NCI-H187 (cell line): Measurements from ENCODE around the gene COMMD1.
"Not testable (repeated sequence)": the region's sequence is repeated elsewhere in the genome, so short reads cannot be mapped to it uniquely, and the experiment has no call there.

Experiments used
- DNase-seq, 2 experiments: peaks; one replicate each; lab custom pipeline; 2025; lab: John Stamatoyannopoulos, UW

The COMMD1 gene

DNA sequence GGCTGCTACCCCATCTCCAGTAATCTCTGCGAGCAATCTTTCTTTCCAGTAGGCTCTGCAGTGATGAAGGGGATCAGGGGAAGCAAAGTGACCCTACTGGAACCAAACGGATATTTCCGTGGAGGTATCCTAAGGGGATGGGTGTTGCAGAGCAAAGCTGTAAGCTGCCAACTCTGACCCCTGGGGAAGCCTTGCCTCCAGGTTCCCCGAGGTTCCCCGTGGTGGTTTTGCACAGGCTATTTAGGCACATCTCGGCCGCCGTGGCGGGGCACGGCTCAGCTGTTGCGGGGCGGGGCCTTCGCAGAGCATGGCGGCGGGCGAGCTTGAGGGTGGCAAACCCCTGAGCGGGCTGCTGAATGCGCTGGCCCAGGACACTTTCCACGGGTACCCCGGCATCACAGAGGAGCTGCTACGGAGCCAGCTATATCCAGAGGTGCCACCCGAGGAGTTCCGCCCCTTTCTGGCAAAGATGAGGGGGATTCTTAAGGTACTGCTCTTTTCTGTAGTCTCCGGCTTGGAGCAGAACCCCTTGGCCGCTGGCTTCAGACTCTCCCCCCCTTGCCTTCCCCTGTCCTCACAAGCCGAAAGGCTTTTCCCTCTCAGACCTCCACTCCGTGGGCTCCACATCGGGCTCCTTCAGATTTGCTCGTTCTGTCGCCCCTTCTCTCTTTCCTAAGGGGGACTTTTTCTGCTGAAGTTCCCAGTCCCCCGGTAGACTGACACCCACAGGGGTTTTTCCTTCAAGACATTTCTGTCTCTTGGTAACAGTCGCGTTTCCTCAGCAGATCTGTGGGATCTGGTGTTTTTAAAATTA is at the start of gene COMMD1:
TSS of gene COMMD1 (plus strand) at position 303 of the 814 bp plus-strand sequence. CDS start at position 308, 5 bp downstream.
- peak; percentile 72 to 75 for DNase-seq

DNA sequence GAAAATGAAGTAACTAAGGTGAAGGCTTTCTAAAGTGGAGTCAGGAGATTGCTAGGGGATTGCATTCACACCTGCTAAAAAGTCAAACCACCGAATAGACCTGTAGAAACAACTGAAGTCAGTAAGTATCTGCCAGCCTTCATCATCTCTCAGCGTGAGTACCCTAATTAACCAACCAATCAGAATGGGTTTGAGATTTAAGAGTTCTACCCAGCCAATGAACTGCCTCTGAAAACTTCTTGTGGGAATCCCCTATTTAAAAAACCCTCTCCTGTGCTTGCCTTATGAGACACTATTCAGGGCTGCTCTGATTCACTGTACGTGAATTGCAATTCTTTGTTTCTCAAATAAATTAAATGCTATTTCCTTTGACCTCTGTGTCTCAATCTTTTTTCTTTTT is 48.2 kb upstream of the COMMD1 start:
- no peak for DNase-seq

DNA sequence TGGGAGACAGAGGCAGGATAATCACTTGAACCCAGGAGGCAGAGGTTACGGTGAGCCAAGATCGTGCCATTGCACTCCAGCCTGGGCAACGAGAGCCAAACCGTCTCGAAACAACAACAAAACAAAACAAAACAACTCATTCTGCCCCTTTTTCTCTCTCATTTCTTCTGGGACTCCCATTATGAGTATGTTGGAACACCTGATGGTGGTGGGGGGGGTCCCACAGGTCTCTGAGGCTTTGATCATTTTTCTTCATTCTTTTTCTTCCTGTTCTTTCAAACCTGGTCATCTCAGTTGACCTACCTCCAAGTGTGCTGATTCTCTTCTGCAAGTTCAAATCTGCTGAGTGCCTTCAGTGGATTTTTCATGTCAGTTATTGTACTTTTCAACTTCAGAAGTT is 43.4 kb upstream of the COMMD1 start:
- no peak for DNase-seq

DNA sequence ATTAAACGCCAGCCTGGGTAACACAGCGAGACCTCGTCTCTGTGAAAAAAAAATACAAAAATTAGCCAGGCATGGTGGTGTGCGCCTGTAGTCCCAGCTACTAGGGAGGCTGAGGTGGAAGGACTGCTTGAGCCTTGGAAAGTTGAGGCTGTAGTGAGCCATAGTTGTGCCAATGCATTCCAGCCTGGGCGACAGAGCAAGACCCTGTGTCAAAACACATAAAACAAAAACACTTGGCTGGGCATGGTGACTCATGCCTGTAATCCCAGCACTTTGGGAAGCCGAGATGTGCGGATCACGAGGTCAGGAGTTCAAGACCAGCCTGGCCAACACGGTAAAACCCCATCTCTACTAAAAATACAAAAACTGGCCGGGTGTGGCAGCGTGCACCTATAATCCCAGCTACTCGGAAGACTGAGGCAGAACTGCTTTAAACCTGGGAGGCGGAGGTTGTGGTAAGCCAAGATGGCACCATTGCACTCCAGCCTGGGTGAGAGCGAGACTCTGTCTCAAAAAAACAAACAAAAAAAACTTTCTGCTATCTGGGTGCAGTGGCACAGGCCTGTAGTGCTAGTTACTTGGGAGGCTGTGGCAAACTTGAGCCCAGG is 38.9 kb upstream of the COMMD1 start:
- not testable (repeated sequence) for DNase-seq

DNA sequence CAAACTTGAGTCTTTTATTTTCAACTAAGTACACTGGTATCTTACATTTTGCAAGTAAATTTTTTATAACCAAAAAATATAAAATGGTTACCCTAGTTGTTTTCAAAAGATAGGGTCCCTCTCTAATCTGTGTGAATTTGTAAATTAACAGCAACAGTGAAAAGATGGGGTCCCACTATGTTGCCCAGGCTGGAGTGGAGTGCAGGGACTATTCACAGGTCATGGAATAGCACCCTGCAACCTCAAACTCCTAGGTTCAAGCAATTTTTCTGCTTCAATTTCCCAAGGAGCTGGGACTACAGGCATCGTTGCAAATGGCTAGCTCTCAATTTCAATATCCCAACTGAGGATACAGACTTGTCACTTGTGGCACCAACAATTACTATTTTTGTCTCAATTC is 29.1 kb upstream of the COMMD1 start:
- DNase-seq, result no peak

DNA sequence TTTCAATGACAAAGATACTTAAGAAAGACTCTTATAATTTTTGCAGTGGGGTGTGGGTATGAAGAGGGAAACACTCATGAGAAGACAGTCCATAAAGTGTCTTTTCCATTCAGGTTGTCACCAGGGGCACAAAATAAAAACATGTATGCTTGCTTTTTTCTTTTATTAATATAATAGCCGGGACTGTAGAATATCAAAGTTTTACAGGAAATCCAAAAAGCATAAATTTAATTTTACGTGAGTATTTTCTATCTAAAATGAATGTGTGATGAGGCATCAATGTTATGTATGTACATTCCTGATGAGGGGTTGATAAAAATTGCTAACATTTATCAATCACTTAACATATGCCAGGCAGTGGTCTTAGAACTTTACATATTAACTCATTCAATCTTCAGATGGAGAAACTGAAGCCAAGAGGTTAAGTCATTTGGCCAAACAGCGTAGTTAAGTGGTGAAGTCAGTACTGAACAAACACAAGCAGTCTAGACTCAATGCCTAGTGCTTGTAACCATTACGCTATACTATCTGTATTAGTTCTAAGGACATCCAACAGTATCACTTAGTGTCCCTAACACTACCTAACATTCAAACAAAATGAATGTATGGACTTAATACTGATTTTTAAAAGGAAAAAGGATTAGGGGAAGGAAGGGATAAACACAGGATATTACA is 27.8 kb upstream of the COMMD1 start:
- no peak for DNase-seq

DNA sequence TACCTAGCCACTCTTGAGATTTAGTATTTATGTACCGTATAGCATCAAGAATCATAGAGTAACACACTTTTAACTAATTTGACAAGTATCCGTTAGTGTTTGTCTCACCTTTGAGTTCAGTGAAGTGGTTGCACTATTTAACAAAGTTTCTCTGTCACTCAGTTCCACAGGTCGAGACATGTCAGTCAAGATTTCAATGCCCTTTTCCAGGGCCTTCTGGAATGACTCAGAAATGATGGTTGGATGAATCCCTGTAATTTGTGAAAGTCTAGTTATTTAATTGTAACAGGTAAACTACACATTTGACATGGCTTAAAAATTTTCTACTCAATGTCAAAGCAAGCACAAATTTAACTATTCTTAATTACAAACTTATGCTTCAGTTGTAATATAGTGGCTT is 26.7 kb upstream of the COMMD1 start:
- DNase-seq, result no peak

DNA sequence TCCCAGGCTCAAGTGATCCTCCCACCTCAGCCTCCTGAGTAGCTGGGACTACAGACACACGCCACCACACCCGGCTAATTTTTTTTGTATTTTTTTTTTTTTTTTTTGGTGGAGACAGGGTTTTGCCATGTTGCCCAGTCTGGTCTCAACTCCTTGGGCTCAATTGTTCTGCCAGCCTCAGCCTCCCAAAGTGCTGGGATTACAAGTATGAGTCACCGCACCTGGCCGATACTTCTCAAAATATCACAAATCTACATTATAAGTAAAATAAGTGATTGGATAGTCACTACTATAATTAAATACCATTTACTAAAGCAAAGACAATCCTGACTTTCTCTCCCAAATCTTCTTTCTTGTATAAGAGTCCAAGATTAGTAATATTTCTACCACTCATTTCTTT is 26.1 kb upstream of the COMMD1 start:
- not testable (repeated sequence) for DNase-seq

DNA sequence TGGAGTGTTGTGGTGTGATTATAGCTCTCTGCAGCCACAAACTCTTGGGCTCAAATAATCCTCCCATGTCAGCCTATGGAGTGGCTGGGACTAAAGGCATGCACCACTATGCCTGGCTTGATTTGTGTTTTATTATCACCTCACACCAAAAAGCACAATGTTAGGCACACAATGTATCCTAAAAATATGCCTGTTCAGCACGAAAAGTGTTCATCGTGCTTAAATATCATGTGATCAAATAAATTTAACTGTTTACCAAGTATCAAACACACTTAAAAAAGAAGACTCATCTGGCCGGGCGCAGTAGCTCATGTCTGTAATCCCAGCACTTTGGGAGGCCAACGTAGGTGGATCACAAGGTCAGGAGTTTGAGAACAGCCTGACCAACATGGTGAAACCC is 22.6 kb upstream of the COMMD1 start:
- DNase-seq, result no peak

DNA sequence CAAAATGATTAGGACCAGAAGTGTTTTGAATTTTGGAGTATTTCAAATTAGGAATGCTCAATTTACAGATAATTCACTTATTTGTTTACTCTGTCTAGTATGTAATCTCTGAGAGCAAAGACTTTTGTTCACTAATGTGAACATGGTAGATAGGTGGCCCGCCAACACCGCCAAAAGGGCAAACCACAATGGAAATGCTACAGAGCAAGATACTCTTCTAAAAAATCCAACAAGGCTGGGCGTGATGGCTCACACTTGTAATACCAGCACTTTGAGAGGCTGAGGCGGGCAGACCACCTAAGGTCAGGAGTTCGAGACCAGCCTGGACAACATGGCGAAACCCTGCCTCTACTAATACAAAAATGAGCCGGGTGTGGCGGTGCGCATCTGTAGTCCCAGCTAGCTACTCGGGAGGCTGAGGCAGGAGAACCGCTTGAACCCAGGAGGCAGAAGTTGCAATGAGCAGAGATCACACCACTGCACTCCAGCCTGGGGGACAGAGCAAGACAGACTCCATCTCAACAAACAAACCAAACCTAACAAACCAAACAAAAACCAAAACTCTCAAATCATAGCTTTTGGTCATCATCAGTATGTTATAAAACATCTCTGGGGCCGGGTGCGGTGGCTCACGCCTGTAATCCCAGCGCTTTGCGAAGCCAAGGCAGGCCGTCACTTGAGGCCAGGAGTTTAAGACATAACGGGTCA is 19.4 kb upstream of the COMMD1 start:
- no peak for DNase-seq

DNA sequence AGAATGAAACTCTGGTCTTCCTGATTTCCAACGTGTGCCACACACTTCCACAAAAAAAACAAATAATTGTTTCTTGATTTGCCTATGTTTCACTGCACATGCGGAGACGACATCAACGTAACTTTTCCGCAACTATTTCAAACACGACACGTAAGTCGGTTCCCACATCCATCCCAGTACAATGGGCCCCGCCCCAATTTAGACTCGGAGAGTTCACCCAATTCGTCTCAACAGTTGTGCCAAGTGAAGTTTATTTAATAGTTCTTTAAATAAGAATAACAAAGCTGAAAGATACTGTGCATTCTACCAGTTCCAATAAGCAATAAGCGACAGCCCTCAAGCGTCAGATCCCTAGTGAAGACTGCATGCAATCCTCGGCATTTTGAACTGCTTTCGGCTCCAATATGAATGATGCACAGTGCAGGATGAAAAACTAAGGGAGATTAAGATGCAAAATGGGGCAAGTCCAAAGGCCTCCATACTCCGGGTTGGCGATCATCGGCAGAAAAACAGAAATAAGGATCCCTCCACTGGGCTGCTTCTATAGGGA is 17.7 kb upstream of the COMMD1 start:
- no peak for DNase-seq

DNA sequence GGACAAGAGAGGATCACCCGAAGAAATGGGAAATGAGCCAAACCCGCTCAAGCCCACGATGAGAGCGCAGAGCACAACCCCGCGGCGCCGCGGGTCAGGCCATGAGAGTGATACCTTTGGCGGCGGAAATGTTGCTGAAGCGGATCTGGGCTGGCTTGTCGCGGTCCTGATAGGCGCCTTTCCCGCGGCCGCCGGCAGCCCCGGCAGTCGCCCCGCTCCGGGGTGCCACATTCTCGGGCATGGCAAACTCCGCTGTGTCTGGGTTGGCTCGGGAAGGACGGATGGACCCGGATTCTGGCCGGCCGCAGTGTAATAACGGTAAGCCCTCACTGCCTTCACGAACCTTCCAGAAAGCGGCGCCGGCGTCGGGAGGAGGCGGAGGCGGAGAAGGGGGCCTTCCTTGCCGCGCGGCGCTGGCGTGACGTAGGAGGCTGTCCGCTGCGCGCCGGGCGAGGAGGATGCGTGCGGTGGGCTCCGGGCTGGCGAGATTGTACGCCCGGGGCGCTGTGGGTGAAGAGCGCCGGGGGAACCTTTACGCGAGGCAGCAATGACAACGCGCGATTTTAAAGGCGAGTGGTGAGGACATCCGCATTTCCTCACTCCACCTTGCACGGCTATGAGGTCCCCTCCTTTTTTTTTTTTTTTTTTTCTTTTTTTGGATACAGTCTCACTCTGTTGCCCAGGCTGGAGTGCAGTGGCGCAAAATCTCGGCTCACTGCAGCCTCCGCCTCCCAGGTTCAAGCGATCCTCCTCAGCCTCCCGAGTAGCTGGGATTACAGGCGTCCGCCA is 17.0 kb upstream of the COMMD1 start, which contains the start of gene CCT4:
TSS of gene CCT4 (minus strand) at position 390 of the 789 bp plus-strand sequence. CDS start at position 241, 149 bp downstream.
- DNase-seq, result peak; percentile 85 to 92

DNA sequence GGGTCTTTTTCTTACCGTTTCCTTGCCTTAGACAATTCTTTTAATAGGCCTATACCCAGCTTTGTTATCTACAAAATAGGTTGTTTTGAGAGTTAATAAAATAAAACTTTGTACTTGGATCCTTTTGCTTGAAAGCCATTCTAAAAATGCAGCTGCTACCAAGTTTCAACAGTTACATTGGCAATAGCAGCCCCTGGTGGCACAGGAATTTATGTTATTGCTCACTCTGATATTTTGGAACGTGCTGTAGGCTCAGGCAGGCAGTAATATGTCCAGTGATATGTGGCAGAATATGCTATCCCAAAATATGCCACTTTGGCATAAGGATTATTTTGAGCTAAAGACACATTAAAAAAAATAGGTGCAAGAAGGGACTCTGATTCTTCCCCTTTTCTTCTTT is 6.7 kb upstream of the COMMD1 start:
- DNase-seq, result no peak

DNA sequence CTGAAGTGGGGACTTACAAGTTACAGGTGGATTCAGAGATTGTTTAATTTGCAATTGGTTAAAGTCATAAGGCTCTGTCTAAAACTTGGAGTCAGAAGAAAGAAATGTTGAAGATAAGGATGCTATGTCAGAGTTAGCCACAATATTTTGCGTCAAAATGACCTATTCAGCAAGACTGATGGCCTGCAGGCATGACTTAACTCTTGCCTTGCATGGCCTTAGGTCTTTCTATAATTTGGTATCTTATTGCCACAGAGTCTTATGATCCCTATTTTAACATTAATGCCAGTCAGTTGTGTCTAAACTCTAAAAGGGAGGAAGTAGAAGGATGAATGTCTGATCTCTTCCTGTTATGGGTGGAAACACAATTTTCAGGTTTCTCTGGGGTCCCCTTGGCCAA is 5.2 kb upstream of the COMMD1 start:
- no peak for DNase-seq

DNA sequence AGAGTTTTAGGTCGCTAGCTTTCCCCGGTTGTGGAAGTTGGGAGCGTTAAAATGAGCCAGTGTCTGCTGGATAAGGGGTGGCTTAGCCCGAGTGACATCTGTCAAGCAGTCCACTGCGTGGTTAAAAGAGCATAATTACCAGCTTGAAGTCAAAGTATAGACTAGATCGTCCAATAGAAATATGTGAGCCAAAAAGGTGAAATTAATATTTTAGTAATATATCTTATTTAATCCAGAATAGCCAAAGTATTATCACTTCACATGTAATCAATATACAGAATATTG is 654 bp downstream of the COMMD1 start:
- DNase-seq, result no peak

DNA sequence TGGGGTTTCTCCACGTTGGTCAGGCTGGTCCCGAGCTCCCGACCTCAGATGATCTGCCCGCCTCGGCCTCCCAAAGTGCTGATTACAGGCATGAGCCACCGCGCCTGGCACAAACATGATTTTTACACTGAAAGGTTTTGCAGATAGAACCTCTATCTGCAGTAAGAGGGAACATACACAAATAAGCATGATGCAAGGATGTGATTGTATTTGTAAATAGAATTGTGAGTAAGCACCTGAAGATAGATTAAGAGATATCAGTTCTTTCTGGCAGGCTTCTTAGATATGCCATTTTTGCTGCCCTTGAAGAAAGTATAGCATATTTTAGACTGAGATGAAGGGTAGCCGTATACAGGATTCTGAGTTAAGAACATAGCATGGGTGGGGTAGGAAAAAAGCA is 3.6 kb downstream of the COMMD1 start:
- DNase-seq, result no peak

DNA sequence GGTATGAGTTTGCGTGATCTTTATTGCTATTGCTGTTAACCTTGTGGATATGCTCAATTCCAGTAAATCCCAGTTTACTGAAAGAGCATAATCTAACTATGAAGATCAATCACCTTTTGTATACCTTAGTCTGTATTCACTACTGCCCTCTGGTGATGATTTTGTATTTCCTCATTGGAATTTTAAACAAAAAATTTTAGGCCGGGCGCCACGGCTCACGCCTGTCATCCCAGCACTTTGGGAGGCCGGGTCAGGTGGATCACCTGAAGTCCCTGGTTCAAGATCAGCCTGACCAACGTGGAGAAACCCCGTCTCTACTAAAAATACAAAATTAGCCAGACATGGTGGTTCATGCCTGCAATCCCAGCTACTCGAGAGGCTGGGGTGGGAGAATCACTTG is 5.1 kb downstream of the COMMD1 start:
- no peak for DNase-seq

DNA sequence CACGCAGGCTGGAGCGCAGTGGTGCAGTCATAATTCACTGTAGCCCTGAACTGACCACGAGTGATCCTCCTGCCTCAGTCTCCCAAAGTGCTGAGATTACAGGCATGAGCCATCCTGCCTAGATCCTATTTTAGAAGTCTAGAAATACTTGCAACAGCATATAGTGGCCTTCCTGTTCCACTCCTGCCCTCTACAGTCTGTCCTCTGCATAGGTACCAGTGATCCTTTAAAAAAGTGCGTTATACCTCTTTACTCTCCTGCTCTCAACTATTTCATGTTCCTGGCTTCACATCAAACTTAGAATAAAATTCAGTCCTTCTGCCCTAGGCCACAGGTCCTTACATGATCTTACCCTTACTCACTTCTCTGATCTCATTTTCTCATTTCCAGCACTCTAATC is 6.0 kb downstream of the COMMD1 start:
- no peak for DNase-seq

DNA sequence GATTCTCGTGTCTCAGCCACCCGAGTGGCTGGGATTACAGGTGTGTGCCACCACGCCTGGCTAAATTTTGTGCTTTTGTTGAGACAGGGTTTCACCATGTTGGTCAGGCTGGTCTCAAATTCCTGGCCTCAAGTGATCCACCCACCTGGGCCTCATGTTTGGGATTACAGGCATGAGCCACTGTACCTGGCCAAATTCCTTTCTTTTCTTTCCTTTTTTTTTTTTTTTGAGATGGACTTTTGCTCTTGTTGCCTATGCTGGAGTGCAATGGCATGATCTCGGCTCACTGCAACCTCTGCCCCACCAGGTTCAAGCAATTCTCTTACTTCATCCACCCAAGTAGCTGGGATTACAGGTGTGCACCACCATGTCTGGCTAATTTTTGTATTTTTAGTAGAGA is 9.3 kb downstream of the COMMD1 start:
- DNase-seq, result not testable (repeated sequence)

DNA sequence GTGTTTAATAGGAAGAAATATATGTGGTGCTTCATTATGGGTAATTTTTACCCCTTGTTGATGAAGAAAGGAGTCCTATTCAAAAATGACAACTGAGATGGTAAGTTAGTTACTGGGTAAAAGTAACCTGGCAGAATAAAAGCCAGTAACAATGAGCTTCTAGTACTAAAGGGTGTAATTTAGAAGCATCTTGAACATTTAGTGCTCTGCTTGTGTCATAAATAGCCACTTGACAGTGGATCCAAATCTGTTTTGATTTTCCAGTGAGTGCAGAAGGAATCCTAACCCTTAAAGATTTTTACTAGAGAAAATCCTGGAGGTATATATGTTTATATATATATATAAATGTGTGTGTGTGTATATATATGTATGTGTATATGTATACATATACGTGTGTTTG is 15.1 kb downstream of the COMMD1 start:
- no peak for DNase-seq

DNA sequence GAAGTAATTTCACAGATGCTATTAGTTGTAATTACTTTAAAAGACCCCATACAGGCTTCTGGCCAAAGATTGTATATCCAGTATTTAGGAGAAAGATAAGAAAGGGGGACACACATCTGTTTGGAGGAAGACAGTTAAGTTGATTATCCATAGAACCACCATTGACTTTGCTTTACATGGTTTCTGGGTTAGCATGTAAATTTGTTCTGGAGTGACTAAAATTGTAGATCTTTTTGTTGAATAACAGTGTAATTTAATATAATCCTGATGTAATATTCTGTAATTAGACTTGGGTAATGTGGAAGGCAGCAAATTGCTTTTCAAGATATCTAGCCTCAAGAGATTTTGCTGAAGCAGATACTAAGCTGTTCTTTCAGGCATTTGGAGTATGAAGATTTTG is 17.2 kb downstream of the COMMD1 start:
- DNase-seq, result no peak
